ENCODE data around the gene MRPL2. TPM values are rescaled to one million over a fixed set of nuclear protein-coding genes. Genes with fewer than 3 reads are reported as not detected.

Gene MRPL2
- total RNA-seq, 1 donor from 2014 or later = 47.4 TPM

DNA sequence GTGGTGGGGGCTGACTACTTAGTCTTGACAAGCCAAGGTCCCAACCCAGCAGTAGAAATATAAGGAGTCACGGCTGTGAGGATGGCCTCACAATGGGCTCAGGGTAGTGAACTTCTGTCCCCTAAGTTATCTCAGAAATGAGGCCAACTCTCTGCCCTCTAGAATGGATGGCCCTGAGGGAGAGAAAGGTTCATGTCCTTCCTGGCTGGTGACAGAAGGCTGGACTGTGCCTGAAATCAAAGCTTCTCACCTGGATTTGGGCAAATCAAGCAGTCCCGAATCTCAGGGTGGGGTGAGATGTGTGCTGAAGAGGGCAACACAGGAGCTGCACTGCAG lies 25.1 kb downstream of the MRPL2 start:
- H3K4me3 Mint-ChIP-seq (ENCODE audit: unreplicated experiment) = no peak overlapping the region
- no peak overlapping the region for H3K27ac Mint-ChIP-seq (ENCODE audit: unreplicated experiment)
- Histone ChIP-seq H3K4me2 (ENCODE audit: low read length) (no peak overlapping the region), H3K27ac (ENCODE audit: low read depth, low read length) (no peak overlapping the region), H3K9ac (ENCODE audit: low read length) (no peak overlapping the region), H3K9me3 (ENCODE audit: insufficient read depth, low read depth, low read length) (no peaks in the 10 kb centered on the region), H3K27me3 (ENCODE audit: insufficient read depth, low read length) (no peaks in the 10 kb centered on the region), H3K79me2 (ENCODE audit: insufficient read depth, low read length) (peaks cover 3% of the 10 kb centered on the region), H2AFZ (ENCODE audit: low read depth, low read length) (no peak overlapping the region), H3K4me3 (ENCODE audit: insufficient read depth, low read depth, low read length) (no peak overlapping the region), H4K20me1 (ENCODE audit: insufficient read depth, low read length) (peaks cover 24% of the 10 kb centered on the region), H3K4me1 (ENCODE audit: insufficient read depth, low read length) (no peaks in the 10 kb centered on the region), H3K36me3 (ENCODE audit: insufficient read depth, low read length) (peaks cover 22% of the 10 kb centered on the region)
- H3K4me1 Mint-ChIP-seq (ENCODE audit: low read depth, unreplicated experiment) = no peaks in the 10 kb centered on the region
- H3K27me3 Mint-ChIP-seq (ENCODE audit: low read depth, unreplicated experiment) = no peaks in the 10 kb centered on the region
- DNase-seq (ENCODE audit: low read depth) (no peak), FAIRE-seq (no peak)
- H3K9me3 Mint-ChIP-seq (ENCODE audit: unreplicated experiment) = no peaks in the 10 kb centered on the region
- peaks cover 23% of the 10 kb centered on the region for H3K36me3 Mint-ChIP-seq (ENCODE audit: low read depth, unreplicated experiment)
- no peak for TF ChIP-seq EZH2 (IDR thresholded peaks at IDR 0.05; ENCODE audit: insufficient read depth, low read length)
- TF ChIP-seq, protein P1, sequence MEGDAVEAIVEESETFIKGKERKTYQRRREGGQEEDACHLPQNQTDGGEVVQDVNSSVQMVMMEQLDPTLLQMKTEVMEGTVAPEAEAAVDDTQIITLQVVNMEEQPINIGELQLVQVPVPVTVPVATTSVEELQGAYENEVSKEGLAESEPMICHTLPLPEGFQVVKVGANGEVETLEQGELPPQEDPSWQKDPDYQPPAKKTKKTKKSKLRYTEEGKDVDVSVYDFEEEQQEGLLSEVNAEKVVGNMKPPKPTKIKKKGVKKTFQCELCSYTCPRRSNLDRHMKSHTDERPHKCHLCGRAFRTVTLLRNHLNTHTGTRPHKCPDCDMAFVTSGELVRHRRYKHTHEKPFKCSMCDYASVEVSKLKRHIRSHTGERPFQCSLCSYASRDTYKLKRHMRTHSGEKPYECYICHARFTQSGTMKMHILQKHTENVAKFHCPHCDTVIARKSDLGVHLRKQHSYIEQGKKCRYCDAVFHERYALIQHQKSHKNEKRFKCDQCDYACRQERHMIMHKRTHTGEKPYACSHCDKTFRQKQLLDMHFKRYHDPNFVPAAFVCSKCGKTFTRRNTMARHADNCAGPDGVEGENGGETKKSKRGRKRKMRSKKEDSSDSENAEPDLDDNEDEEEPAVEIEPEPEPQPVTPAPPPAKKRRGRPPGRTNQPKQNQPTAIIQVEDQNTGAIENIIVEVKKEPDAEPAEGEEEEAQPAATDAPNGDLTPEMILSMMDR (IDR thresholded peaks at IDR 0.05; ENCODE audit: insufficient read depth, low read depth, low read length) = no peak

DNA sequence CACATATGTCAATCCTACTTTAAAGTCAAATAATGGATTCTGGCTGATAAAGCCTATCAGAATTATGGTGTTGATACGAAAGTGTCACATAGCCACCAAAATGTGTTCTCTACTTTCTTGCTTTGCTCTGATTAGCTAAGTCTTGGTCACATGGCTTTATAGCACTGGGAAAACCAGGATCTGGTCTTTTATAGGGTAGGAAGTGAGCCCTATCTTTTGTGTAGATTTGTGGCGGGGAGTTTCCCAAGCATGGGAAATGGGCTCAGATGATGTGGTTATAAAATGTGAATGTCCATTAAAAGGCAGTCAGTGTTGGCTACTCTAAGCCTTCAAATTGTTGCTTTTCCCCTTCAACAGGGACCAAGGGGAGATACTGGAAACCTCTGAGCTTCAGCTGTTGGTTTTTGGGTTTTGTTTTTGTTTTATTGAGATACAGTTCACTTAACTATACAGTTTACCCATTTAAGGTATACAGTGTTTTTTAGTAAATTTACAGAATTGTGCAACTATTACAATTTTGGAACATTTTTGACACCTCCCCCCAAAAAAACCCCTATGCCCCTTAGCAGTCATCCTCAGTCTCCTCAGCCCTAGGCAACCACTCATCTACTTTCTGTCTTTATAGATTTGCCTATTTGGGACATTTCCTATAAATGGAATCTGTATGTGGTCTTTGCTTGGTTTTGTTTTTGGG lies 25.6 kb downstream of the MRPL2 start:
- Histone ChIP-seq H3K4me2 (ENCODE audit: low read length) (no peak overlapping the region), H4K20me1 (ENCODE audit: insufficient read depth, low read length) (peaks cover 29% of the 10 kb centered on the region), H3K79me2 (ENCODE audit: insufficient read depth, low read length) (peaks cover 5% of the 10 kb centered on the region), H3K9me3 (ENCODE audit: insufficient read depth, low read depth, low read length) (no peaks in the 10 kb centered on the region), H3K4me1 (ENCODE audit: insufficient read depth, low read length) (no peaks in the 10 kb centered on the region), H3K36me3 (ENCODE audit: insufficient read depth, low read length) (peaks cover 27% of the 10 kb centered on the region), H3K27me3 (ENCODE audit: insufficient read depth, low read length) (no peaks in the 10 kb centered on the region), H2AFZ (ENCODE audit: low read depth, low read length) (no peak overlapping the region), H3K4me3 (ENCODE audit: insufficient read depth, low read depth, low read length) (no peak overlapping the region), H3K27ac (ENCODE audit: low read depth, low read length) (no peak overlapping the region), H3K9ac (ENCODE audit: low read length) (no peak overlapping the region)
- no peak overlapping the region for H3K27ac Mint-ChIP-seq (ENCODE audit: unreplicated experiment)
- H3K9me3 Mint-ChIP-seq (ENCODE audit: unreplicated experiment) = no peaks in the 10 kb centered on the region
- H3K4me3 Mint-ChIP-seq (ENCODE audit: unreplicated experiment) = no peak overlapping the region
- TF ChIP-seq, protein P1 (IDR thresholded peaks at IDR 0.05; ENCODE audit: insufficient read depth, low read depth, low read length) = no peak
- no peak for TF ChIP-seq EZH2 (IDR thresholded peaks at IDR 0.05; ENCODE audit: insufficient read depth, low read length)
- DNase-seq (ENCODE audit: low read depth) (no peak), FAIRE-seq (no peak)
- peaks cover 23% of the 10 kb centered on the region for H3K36me3 Mint-ChIP-seq (ENCODE audit: low read depth, unreplicated experiment)
- no peaks in the 10 kb centered on the region for H3K4me1 Mint-ChIP-seq (ENCODE audit: low read depth, unreplicated experiment)
- no peaks in the 10 kb centered on the region for H3K27me3 Mint-ChIP-seq (ENCODE audit: low read depth, unreplicated experiment)

GRCh38 chr6:43032326-43032725 lies 26.9 kb downstream of the MRPL2 start:
- Histone ChIP-seq H3K27ac (ENCODE audit: low read depth, low read length) (no peak overlapping the region), H3K4me2 (ENCODE audit: low read length) (no peak overlapping the region), H3K9ac (ENCODE audit: low read length) (no peak overlapping the region), H3K79me2 (ENCODE audit: insufficient read depth, low read length) (peaks cover 5% of the 10 kb centered on the region), H3K9me3 (ENCODE audit: insufficient read depth, low read depth, low read length) (no peaks in the 10 kb centered on the region), H3K4me3 (ENCODE audit: insufficient read depth, low read depth, low read length) (no peak overlapping the region), H3K4me1 (ENCODE audit: insufficient read depth, low read length) (no peaks in the 10 kb centered on the region), H2AFZ (ENCODE audit: low read depth, low read length) (no peak overlapping the region), H4K20me1 (ENCODE audit: insufficient read depth, low read length) (peaks cover 34% of the 10 kb centered on the region), H3K27me3 (ENCODE audit: insufficient read depth, low read length) (no peaks in the 10 kb centered on the region), H3K36me3 (ENCODE audit: insufficient read depth, low read length) (peaks cover 32% of the 10 kb centered on the region)
- H3K9me3 Mint-ChIP-seq (ENCODE audit: unreplicated experiment) = no peaks in the 10 kb centered on the region
- peaks cover 19% of the 10 kb centered on the region for H3K36me3 Mint-ChIP-seq (ENCODE audit: low read depth, unreplicated experiment)
- H3K27me3 Mint-ChIP-seq (ENCODE audit: low read depth, unreplicated experiment) = no peaks in the 10 kb centered on the region
- no peak overlapping the region for H3K4me3 Mint-ChIP-seq (ENCODE audit: unreplicated experiment)
- FAIRE-seq (no peak), DNase-seq (ENCODE audit: low read depth) (no peak)
- TF ChIP-seq, protein P1 (IDR thresholded peaks at IDR 0.05; ENCODE audit: insufficient read depth, low read depth, low read length) = no peak
- no peak for TF ChIP-seq EZH2 (IDR thresholded peaks at IDR 0.05; ENCODE audit: insufficient read depth, low read length)
- no peaks in the 10 kb centered on the region for H3K4me1 Mint-ChIP-seq (ENCODE audit: low read depth, unreplicated experiment)
- no peak overlapping the region for H3K27ac Mint-ChIP-seq (ENCODE audit: unreplicated experiment)
